Ascending aorta (tissue), 2 donors: ENCODE results near the gene FOXD2. TPM values are rescaled to one million over a fixed set of nuclear protein-coding genes. Genes with fewer than 3 reads are reported as not detected.

Experiments
- DNase-seq, 2 donors: peaks; one replicate each; pipeline ENCODE4 v3.0.0-alpha.2; 2019; ENCODE audit warnings: low spot score in 2 of 2
- H3K27ac ChIP-seq, 2 donors: fragments of 200-600 bp; sonication (generic); one replicate each; pipeline ENCODE4 v1.5.1; 2016 to 2017; ENCODE audit warnings: mild to moderate bottlenecking in 1 of 2
- H3K27me3 ChIP-seq: fragments of 200-600 bp; sonication (generic); one replicate; pipeline ENCODE4 v1.5.1; 2017
- H3K36me3 ChIP-seq, 2 donors: fragments of 200-600 bp; sonication (generic); one replicate each; pipeline ENCODE4 v1.5.1; 2016
- H3K4me1 ChIP-seq, 2 donors: fragments of 200-600 bp; sonication (generic); one replicate each; pipeline ENCODE4 v1.5.1; 2016 to 2017; ENCODE audit warnings: mild to moderate bottlenecking in 1 of 2
- H3K4me3 ChIP-seq, 2 donors: fragments of 200-600 bp; sonication (generic); one replicate each; pipeline ENCODE4 v1.5.1; 2016 to 2017; ENCODE audit warnings: mild to moderate bottlenecking in 1 of 2
- H3K9me3 ChIP-seq, 2 donors: fragments of 200-600 bp; sonication (generic); one replicate each; pipeline ENCODE4 v1.5.1; 2016
- intact Hi-C: fragments of 100-400 bp; cut with DNase I; formaldehyde crosslinking; loops from one replicate; pipeline ENCODE4 v1.15.1; 2023
- total RNA-seq: library from RNA; depleted of rRNA; stranded (reverse); fragments of >200 nt; gene quantifications from one replicate; pipeline ENCODE4 v1.1.0, GENCODE V29; 2016
- TF ChIP-seq, protein P1 (sequence below), 3 experiments: fragments of 200-600 bp in 2 of 3; fragments of 450-650 bp in 1 of 3; sonication (generic) in 2 of 3; IDR thresholded peaks; one replicate each; pipeline ENCODE4 v1.5.1; 2016 to 2019; ENCODE audit warnings: antibody characterized with exemption in 3 of 3, mild to moderate bottlenecking in 1 of 3, moderate library complexity in 1 of 3

Gene FOXD2
- total RNA-seq, 1 donor from 2014 or later = 1.3 TPM

DNA sequence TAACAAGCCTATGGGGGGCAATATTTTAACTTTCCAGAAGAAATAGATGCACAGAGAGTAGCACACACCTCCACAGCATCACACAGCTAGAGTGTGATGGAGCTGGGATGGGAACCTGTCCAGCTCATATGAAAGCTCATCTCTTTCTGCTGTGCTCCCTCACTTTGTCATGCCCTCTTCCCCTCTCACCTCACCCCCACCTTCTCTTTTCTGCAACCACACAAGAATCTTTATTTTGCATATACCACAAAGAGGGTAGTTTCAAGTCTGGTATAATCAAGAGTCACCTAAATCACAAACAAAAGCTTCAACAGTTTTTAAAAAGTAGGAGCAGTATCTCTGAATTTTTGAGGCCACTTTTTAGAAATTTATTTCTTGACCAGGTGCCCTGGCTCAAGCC, 22.6 kb downstream of the FOXD2 start:
- H3K4me1 ChIP-seq = no peaks in the 10 kb centered on the region
- H3K27me3 ChIP-seq = peaks cover 6% of the 10 kb centered on the region
- H3K9me3 ChIP-seq = no peaks in the 10 kb centered on the region
- intact Hi-C loops = no loop called here
- TF ChIP-seq, protein P1, sequence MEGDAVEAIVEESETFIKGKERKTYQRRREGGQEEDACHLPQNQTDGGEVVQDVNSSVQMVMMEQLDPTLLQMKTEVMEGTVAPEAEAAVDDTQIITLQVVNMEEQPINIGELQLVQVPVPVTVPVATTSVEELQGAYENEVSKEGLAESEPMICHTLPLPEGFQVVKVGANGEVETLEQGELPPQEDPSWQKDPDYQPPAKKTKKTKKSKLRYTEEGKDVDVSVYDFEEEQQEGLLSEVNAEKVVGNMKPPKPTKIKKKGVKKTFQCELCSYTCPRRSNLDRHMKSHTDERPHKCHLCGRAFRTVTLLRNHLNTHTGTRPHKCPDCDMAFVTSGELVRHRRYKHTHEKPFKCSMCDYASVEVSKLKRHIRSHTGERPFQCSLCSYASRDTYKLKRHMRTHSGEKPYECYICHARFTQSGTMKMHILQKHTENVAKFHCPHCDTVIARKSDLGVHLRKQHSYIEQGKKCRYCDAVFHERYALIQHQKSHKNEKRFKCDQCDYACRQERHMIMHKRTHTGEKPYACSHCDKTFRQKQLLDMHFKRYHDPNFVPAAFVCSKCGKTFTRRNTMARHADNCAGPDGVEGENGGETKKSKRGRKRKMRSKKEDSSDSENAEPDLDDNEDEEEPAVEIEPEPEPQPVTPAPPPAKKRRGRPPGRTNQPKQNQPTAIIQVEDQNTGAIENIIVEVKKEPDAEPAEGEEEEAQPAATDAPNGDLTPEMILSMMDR (IDR thresholded peaks at IDR 0.05) = no peak
- no peak for DNase-seq
- no peak overlapping the region for H3K27ac ChIP-seq
- no peak overlapping the region for H3K4me3 ChIP-seq
- H3K36me3 ChIP-seq = no peaks in the 10 kb centered on the region

DNA sequence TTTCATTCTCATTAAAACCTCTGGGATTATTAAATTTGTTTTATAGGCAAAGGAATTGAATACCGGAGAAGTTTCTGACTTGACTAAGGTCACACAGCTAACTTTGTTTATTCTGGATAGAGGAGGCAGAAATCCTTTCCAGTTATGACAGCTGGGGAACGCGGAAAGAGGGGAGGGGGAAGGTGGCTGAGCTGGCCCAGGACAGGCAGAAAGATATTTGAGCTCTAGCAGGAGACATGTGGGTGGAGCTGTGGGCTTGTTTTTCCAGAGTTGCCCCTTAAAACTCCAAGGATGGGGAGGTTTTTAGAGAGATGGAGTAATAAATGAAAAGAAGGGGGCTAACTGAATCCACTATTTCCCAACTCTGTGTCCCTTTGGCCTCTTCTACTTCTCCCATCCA, 27.8 kb downstream of the FOXD2 start:
- H3K9me3 ChIP-seq = no peaks in the 10 kb centered on the region
- no peak overlapping the region for H3K4me3 ChIP-seq
- TF ChIP-seq, protein P1 (IDR thresholded peaks at IDR 0.05) = no peak
- H3K27ac ChIP-seq = no peak overlapping the region
- intact Hi-C loops = no loop called here
- H3K27me3 ChIP-seq = no peaks in the 10 kb centered on the region
- H3K4me1 ChIP-seq = no peaks in the 10 kb centered on the region
- no peaks in the 10 kb centered on the region for H3K36me3 ChIP-seq
- no peak for DNase-seq

DNA sequence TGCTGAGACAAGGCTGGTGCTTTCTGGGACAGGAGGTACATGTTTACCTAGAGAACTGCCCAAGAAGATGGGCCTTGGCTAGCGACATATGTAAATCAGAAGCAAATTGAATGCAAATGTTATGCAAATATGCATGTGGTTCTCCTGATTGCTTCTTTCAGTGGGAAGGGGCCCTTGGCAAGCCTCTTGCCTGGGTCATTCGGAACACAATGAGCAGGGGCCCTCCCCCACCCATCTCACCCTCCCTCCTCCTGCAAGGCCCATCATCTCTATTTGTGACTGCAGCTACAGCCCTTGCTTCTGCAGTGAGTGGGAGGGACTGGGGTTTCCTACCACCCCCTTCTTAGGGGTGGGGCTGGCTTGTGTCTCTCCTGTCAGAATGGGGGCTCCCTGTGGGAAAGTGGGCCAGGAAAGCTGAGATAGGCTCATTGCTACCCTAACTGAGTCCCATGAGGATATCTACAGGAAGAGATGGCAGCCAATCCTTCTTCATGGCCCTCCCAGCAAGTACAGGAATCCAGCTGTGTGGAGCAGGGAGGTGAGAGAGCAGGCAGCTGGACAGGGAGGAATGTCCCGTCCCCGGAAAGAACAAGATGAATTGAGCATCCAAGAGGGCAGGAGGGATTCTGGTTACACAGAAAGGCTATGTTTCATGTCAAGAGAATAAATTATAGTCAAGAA, 31.0 kb downstream of the FOXD2 start:
- Histone ChIP-seq H3K4me3 (no peak overlapping the region), H3K9me3 (no peaks in the 10 kb centered on the region), H3K27me3 (no peaks in the 10 kb centered on the region), H3K27ac (no peak overlapping the region), H3K4me1 (no peaks in the 10 kb centered on the region), H3K36me3 (no peaks in the 10 kb centered on the region)
- TF ChIP-seq, protein P1 (IDR thresholded peaks at IDR 0.05) = no peak
- DNase-seq = no peak
- intact Hi-C loops = no loop called here

DNA sequence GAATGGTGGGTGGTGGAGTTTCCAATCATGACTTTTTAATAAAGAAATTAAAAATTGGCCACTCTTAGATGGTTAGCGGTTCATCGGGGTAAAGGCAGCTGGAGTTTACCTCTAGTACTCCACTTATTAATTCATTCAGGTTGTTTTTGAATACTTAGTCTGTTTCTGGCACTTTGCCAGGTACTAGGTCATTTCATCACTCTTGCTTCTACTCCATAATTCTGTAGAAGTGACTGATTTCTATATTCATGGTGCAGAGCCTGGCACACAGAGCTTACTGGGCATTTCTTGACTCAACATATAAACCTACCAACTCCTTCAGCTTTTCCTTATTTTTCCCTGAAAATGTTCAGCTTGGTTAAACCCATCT, 31.5 kb downstream of the FOXD2 start:
- H3K4me3 ChIP-seq = no peak overlapping the region
- intact Hi-C loops = no loop called here
- H3K27ac ChIP-seq = no peak overlapping the region
- TF ChIP-seq, protein P1 (IDR thresholded peaks at IDR 0.05) = no peak
- H3K27me3 ChIP-seq = no peaks in the 10 kb centered on the region
- H3K4me1 ChIP-seq = no peaks in the 10 kb centered on the region
- H3K9me3 ChIP-seq = no peaks in the 10 kb centered on the region
- no peaks in the 10 kb centered on the region for H3K36me3 ChIP-seq
- no peak for DNase-seq

DNA sequence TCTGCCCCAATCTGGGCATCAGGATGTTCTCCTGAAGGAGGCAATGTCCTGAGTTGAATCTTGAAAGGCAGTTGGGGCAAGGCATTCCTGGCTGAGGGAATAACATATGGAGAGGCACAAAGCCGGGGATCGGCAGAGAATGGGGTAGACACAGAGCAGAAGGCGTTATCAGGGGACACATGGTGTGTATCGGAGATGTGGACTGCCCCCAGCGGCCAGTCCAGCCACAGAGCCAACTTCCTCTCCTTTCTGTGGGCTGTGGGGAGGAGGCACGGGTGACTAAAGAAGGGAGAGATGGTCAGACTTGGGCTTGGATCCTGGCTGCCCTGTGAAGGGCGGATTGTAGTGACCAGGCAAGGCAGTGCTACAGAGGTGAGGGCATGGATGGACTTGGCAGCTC, 32.1 kb downstream of the FOXD2 start:
- Histone ChIP-seq H3K9me3 (no peaks in the 10 kb centered on the region), H3K4me3 (no peak overlapping the region), H3K27me3 (no peaks in the 10 kb centered on the region), H3K36me3 (no peaks in the 10 kb centered on the region), H3K27ac (no peak overlapping the region), H3K4me1 (no peaks in the 10 kb centered on the region)
- DNase-seq = no peak
- intact Hi-C loops = no loop called here
- TF ChIP-seq, protein P1 (IDR thresholded peaks at IDR 0.05) = no peak

DNA sequence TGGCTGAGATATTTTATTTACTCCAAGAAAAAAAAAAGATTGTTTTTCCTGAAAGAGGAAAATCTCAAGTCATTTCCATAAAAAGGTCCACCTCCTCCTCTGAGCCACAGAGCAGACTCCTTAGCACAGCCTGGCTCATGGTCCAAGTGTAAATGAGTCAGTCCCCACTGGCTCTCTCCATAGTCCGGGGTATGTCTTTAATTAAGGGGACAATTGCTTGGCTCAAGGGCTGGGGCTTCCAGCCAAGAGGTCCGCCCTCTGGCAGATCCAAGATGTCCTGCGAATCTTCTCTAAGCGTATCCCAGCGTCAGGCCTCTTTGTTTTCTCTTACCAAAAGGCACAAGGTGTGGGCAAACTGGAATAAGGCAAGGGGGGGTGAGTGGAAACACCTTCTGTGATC, 33.3 kb downstream of the FOXD2 start:
- H3K4me3 ChIP-seq = no peak overlapping the region
- TF ChIP-seq, protein P1 (IDR thresholded peaks at IDR 0.05) = no peak
- H3K27ac ChIP-seq = no peak overlapping the region
- H3K27me3 ChIP-seq = no peaks in the 10 kb centered on the region
- H3K4me1 ChIP-seq = no peaks in the 10 kb centered on the region
- no peaks in the 10 kb centered on the region for H3K36me3 ChIP-seq
- intact Hi-C loops = no loop called here
- DNase-seq = no peak
- no peaks in the 10 kb centered on the region for H3K9me3 ChIP-seq
